Measurements from ENCODE around the gene PPOX.
A peak's percentile ranks its signal among the peaks of the same experiment; 100 is the strongest.

PPOX gene

GRCh38 chr1:161199506-161200139 lies 33.4 kb downstream of the PPOX start:
- DNase-seq, result no peak

- no peak for DNase-seq
Measured at GRCh38 chr1:161200421-161200991, 34.3 kb downstream of the PPOX start.

GRCh38 chr1:161200992-161201835 lies 35.0 kb downstream of the PPOX start:
- no peak for DNase-seq

- peak; percentile 96 for DNase-seq
Measured at GRCh38 chr1:161201836-161202712, 35.8 kb downstream of the PPOX start, which contains the start of gene NDUFS2. NDUFS2 (plus strand) TSS chr1:161202367; CDS start chr1:161202386, 19 bp downstream.

- DNase-seq, result no peak
Measured at GRCh38 chr1:161206411-161207140, 40.4 kb downstream of the PPOX start.

GRCh38 chr1:161207173-161207572 lies 40.9 kb downstream of the PPOX start:
- no peak for DNase-seq

GRCh38 chr1:161209790-161210409 lies 43.7 kb downstream of the PPOX start:
- peak; percentile 74 for DNase-seq

GRCh38 chr1:161214369-161214768 lies 48.1 kb downstream of the PPOX start:
- DNase-seq, result no peak

- DNase-seq, result no peak
Measured at GRCh38 chr1:161215076-161215475, 48.9 kb downstream of the PPOX start, which contains the start of gene FCER1G. FCER1G (plus strand) TSS chr1:161215295; CDS start chr1:161215322, 27 bp downstream.

GRCh38 chr1:161216945-161217712 lies 50.9 kb downstream of the PPOX start:
- peak; percentile 14 for DNase-seq

- no peak for DNase-seq
Measured at GRCh38 chr1:161217831-161218230, 51.6 kb downstream of the PPOX start.

GRCh38 chr1:161218301-161219077 lies 52.3 kb downstream of the PPOX start:
- no peak for DNase-seq

- DNase-seq, result no peak
Measured at GRCh38 chr1:161219078-161219892, 53.1 kb downstream of the PPOX start.

GRCh38 chr1:161220002-161220401 lies 53.8 kb downstream of the PPOX start:
- no peak for DNase-seq
